Hematopoietic multipotent progenitor cell treated with erythropoietin and hydrocortisone succinate and interleukin-3 and kit ligand, for 6 days (in vitro differentiated cells): Measurements from ENCODE around the gene LRRC52.
A peak's percentile ranks its signal among the peaks of the same experiment; 100 is the strongest.

Experiments
- DNase-seq: peaks from one replicate; pipeline ENCODE4 v3.0.0-alpha.2; 2015

Gene LRRC52, protein sequence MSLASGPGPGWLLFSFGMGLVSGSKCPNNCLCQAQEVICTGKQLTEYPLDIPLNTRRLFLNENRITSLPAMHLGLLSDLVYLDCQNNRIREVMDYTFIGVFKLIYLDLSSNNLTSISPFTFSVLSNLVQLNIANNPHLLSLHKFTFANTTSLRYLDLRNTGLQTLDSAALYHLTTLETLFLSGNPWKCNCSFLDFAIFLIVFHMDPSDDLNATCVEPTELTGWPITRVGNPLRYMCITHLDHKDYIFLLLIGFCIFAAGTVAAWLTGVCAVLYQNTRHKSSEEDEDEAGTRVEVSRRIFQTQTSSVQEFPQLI

DNA sequence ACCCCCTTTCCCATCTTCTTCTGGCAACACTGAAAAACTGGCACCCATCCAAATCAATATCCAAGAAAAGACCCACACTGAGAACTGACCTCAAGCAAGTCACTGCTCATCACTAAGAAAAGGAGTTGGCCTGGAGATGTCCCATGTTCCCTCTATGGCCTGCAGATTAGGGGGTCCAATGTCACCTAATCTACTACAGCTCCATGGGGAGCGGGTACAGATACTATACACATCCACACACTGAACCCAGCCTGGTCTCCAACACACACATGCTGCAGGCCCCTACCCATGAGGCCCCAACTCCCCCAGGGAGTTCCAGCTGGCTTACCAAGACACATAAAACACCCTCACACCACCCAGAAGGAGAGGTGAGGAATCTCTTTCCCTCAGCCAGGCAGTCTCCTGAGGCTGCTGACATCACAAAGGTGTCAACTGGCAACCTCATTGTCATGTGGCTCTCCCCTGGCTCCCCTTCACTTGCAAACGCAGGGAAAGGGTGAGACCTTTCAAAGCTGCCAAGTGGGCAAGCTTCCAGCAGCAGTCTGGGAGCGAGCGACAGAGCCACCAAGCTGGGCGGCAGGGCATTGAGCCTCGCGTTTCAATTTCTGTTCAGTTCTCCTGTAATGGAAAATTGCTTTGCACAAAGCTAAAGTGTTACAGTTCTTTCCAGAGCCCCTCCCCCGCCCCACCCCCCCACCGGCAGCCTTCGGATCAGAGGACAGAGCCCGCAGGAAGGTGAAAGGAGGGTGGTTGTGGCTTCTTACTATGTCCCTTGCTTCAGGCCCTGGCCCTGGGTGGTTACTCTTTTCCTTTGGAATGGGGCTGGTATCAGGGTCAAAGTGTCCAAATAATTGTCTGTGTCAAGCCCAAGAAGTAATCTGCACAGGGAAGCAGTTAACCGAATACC lies at the start of gene LRRC52:
Gene LRRC52, plus strand, starts transcription at position 469 of the 907 bp plus-strand sequence. Its CDS starts 297 bp downstream, at position 766.
- DNase-seq, result peak; percentile 19

DNA sequence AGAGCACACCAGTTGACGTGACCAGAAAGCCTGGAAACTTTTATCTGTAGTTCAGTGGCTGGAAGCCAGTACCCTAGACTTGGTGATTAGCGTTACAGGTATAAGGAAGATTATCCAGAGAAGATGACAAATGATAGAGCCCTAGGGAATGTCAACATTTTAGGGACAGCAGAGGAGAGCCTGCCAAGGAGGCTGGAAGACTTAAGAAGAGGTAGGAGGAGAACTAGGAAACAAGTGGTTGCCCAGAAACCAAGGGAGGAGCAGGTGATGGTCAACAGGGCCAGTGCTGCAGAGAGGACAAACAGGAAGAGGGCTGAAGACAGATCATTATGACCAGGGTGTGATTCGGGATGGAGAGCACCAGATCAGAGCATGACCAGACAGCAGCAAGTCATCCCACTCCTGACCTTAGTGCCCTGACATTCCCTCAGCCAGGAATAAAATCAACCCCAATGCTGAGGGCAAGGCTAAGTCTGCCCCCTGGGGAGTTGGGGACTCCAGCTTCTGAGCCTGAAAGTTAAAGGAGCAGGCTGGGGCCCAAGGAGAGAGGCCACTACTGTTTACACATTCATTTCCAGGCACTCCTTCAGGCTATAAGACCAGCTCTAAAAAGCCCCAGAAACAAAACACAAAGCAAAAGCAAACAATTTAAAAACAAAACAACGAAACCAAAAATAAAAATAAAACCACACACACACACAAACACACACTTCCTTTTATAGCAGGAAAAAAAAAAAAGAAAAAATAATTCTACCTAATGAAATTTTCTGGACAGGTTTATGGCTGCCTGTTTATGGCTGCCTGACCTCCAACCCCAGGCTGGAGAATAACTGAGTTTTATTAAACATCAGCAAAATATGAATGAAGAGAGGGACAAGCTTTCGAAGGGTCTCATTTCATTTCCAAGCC lies 48.6 kb upstream of the LRRC52 start:
- DNase-seq, result no peak

DNA sequence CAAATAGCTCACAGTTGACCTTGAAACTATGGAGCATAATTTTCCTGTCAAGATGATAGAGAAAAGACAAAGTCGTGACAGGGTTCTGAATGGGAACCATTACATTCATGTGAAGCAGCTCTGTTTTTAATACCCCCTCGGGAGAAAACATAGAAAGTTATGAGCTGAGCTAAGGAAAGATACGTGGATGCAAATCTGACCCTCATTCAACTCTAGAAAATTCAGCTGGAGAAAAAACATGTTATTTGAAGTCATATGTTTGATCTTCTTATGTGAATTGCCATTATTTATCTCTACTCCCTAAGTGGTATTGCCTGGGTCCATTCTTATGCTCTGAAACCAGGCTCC lies 48.0 kb upstream of the LRRC52 start:
- DNase-seq, result no peak

DNA sequence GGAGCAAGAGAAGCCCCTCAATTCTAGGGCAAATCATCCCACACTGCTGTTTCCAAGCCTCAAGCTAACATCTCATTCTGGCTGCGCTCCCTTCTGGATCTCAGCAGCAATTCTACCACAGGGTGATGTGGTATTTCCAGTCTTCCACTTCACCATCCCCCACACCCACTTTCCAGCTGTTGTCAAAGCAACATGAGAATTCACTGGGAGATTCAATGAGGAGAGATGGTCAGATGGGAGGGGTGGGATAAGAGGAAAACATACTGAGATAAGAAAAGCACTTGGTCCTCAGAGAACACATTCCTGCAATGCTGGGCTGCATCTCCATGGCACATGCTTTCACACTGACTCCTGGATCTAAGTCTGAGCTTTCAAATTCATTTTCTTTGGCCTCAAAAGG lies 47.3 kb upstream of the LRRC52 start:
- DNase-seq, result no peak

DNA sequence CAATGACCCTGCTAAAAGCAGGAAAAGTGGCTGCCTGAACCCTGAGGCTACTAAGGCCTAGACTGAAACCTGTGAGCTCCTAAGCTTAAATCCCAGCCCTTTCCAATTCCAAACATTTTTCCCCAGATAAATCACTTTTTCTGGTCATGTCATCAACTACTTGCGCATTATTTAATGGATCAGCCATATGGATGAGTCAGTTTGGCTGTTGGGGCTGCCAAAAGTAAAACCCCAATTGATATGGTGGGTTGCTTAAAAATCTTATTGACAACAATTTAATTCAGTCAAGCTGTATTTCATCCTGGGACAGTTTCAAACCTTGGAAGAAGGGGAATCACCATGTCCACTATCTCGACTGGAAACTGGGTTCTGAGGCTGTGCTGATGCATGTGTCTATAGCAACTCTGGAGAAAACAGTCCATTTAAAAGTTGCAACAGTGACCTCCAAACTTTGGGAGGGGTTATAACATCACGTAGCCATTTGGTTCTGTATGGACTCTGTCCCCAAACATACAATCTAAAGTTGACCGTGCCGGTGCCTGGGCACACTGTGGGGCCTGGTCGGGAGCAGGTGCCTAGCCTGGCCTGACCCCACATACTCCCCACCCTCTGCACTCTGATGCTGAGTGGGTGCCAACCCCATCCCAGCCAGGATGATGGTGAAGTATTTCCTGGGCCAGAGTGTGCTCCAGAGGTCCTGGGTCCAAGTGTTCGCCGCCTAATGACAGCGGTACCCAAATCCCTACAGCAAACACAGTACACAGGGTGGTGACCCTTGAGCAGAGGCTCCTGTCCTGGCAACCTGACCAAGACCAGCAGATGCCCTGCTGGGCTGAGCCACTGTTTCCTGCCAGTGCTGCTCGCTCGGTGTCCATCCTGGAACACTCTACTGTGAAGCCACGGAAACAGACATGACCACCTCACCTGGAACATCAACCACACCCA lies 46.5 kb upstream of the LRRC52 start:
- no peak for DNase-seq

DNA sequence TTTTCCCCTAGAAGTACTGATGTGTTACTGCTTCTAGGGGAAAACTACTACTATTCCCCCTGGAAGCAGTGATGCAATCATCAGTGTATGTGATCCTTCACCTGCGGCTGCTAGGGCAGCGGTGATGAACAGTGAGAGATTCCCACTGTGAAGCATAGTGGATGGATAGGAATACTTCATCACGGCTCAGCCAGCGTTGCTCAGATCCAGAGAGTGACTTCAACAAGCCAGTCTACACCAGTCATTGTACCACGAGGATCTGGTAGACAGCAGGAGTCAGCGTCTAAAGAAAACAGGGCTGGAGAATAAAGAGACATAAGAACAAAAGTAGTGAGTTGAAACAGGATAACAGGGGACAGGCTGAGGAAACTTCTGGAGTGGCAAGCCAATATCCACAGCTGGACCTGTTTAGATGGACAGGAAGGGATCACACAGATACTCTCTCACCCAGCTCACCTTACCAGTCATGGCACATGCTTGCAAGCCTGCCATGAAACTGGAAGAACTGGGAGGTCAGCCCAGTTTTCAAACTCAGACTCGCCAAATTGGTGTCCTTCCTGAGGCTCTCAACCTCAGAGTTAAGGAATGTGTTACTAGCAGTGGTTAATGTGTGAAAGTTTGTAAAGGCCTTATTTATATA lies 42.4 kb upstream of the LRRC52 start:
- DNase-seq, result no peak

DNA sequence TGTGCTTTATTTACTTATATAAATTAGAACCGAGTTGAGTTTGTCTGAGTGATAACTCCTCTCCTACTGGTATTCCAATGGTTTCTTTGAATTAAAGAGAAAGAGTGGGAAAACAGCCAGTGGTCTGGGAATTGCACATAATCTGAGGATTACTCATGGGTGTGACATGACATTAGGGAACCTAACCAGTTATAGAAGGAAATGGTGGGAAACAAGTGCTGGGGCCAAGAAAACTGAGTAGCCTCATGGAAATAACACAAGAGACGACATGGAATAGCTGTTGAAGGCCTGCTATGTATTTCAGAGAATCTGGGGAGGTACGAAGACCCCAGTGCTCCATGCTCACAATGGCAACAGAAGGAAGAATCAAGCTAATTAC lies 41.8 kb upstream of the LRRC52 start:
- DNase-seq, result no peak

DNA sequence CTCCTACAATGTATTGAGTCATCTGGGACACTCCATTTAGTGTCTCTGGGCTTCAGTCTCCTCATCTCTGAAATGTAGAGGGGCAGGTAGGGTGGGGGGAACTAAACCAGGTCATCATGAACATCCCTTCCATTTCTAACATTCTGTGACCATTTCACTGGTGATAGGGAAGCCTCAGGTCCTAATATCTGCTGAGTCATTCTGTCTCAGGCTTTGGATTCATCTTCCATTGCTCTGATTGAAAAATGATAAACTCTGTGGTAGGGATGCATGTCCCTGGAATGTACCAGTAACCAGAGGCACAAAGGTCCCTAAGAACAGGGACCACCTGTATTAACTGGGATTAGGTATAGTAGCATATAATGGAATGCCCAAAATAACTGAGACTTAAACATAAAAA lies 36.2 kb upstream of the LRRC52 start:
- no peak for DNase-seq

DNA sequence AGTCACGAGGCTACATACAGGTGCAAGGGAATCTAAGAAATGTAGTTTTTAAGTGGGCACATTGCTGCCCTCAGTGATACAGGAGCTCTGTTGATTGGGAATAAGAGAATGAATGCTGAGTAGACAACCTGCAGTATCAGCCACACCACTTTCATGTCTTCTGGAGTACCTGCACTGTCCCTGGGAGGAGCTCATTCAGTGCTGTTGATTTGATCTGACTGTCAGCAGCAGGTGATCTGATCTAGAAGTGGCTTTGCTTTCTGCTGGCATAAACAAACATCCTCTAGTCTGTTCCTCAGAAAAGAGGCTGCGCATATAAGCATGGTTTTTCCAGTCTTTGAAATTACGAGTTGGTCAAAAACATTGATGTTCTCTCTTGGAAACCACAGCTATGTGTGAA lies 35.5 kb upstream of the LRRC52 start:
- DNase-seq, result no peak

DNA sequence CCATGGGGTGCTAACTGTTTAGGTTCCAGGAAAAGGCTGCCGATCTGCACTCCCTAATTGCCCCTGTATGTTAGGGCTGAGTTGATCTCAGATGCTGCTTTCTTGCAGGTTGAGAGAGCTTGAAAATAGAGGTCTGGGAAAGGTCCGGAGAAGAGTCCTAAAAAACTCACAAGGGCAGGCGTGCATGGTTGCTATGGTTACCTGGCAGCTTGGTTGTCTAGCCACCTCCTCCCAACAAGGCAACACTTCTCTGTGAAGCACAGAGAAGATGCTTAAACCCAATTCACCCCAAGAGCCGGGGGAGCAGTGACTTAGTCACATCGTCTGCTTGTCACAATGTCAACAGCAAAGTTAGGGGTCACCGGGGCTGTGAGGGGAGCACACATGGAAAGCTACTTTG lies 31.0 kb upstream of the LRRC52 start:
- no peak for DNase-seq

DNA sequence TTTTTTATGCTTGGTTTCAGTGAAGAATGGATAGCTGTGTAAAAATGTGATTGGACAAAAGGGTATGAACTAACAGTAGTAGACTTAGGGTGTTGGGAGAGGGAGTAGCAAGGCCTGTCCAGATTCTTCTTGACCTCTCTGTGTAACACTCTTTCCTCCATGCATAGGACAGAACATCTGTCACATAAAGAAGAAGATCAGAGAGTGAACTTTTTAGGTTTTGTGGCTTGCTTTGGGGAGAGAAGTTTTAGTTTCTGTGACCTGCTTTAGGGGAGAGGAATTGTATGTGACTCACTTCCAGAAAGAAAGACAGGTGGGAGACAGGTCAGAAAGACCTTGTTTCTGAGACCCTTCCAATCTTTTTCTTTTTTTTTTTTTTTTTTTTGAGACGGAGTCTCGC lies 27.3 kb upstream of the LRRC52 start:
- DNase-seq, result no peak

DNA sequence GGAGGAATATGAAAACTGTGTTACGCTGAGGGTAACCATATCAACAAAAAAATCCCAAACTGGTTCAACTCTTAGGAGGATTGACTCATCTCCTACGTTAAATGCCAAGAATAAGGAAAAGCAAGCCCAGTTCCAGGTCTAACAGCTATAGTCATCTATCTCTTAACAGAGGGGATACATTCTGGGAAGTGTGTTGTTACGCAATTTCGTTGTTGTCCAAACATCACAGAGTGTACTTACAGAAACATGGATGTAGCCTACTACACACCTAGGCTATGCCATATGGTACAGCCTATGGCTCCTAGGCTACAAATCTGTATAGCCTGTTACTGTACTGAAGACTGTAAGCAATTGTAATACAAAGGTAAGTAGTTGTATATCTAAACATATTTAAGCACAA lies 23.2 kb upstream of the LRRC52 start:
- no peak for DNase-seq

DNA sequence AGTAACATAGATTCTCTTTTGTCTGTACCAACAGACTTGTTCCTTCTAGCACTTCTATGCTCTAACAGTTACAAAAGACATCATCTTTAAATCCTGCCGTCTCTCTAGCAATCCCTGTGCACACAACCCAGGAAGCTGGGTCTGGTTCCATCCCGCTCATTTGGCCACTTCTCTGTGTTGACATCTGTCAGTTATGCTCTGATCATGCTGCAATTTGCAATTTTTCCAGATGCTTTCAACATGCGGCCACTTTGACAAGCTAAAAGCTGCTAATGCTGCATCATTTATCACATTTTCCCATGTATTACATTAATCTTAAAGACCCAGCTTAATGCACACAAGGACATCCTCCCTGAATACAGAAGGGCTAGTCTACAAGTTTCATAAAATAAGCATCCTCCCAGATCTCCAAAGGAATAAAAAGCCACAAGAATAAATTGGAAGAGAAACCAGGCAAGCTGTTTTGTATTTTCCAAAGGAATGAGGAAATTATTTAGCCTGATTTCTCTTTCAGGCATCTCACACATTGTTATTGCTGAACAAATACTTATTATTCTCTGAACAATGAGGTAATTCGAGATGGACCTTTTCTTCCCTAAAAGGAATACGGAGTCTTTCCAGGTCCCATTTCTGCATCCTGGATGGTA lies 19.0 kb upstream of the LRRC52 start:
- no peak for DNase-seq

DNA sequence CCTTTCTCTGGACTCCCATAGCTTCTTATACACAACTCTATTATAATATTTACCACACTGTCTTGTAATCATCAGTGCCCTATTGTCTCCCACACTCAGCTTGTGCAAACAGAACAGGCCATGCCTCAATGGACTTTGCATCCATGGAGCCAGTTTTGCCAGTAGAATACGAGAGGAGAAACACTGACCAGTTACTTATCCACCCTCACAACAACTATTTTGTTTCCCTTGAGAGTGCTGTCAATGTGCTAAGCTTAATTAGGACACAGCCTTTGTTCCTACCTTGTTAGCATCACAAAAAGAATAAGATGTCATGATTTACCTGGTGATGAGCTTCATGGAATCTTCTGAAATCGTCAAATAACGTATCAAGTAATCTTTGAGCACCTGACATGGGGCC lies 18.1 kb upstream of the LRRC52 start:
- no peak for DNase-seq

DNA sequence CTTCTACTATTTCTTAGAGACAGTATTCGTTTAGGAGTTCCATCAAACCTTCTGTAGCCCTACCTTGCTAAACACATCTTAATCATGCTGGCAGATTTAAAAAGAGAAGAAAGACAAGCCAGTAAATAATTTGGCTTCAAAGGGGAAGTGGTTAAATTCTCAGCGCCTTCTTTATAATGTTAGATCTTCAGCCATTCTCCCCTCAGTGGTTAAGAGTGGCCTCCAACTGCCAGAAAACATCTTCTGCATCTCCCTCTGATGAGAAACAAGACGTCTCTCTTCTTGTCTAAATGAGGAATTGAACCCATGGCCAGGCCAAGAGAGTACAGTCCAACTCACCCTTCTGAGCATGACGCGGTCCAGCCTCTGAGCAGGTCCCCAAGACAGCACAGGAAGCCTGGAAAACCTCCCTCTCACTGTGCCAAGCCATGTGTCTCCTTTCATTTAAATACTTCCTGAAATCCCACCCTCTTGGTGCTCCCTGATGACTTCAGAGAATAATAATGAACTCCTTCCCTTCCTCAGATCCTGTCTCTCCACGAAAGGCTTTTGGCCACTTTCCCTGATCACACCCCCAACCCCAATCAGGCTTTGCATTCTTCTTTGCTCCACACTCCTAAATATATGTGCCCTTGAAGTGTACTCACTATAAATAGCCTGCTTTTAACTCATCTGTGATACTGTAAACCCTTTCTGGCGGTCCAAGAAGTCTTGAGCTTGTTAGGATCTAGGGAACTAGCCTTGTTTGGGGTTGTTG lies 16.4 kb upstream of the LRRC52 start:
- DNase-seq, result peak; percentile 4

DNA sequence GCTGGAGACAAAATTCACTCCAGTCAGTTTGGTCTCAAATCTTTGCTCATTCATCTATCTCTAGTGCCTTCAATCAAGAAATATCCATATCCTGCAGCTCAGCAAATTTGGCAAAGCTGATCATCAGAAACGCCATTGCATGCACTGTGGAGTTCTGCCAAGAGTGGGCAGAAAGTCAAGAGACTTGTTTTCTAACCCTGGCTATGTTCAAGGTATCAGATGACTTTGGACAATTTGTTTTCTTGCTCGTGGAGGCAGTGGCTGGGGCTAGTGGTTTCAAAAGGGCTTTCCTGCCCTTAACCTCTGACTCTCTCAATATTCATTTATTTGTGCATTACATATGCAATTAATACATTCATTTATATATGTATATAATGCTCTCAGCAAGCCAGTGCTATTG lies 12.8 kb upstream of the LRRC52 start:
- DNase-seq, result no peak

DNA sequence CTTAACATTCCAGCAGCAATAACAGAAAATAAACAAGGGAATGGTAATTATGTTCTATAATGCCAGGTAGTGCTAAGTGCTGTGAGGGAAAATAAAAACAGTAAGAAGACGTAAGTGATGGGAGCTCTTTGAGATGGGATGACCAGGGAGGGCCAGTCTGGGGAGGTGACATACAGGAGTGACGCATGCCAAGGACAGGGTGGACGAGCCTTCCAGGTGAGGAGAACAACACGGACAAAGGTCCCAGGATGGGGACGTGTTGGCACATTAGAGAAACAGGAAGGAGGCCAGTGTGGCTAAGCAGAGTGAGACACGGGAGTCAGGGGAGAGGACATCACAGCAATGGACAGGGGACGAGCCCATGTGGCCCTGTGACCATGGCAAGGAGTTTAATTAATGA lies 11.7 kb upstream of the LRRC52 start:
- no peak for DNase-seq

DNA sequence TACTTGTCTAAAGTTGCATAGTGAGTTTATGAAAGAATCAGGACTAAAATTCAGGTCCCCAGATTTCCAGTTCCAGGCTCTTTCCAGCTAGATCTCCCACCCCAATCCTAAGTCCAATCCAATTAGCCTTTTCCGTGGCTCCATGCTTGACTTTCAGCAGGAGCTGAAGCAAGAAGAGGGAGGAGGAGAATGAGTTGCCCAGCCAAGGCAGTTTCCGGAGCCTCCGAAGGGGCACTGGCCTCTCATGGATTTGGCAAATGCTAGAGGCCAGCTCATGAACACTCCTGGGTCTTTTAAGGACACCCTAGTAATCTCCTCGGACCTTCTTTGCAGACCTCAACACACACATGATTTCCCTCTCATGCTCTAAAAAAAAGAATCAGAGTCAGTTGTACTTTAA lies 10.5 kb upstream of the LRRC52 start:
- no peak for DNase-seq

DNA sequence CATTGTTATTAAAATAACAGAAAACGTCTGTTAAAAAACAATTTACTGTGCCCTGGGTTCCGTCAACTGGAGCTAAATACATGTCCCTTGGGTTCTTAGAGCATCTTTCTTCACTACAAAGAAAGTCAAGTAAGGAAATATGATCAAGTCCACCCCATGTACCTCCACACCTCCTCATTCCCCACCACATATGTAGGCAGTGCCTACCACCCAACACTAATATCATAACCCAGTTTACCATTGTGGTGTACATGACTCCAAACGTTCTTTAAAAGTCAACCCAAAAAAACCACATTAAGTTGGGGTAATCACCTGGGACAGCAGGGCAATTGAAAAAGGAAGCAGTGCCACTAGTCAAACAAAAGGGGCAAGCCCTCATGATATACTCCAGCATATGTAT lies 7.8 kb upstream of the LRRC52 start:
- no peak for DNase-seq

DNA sequence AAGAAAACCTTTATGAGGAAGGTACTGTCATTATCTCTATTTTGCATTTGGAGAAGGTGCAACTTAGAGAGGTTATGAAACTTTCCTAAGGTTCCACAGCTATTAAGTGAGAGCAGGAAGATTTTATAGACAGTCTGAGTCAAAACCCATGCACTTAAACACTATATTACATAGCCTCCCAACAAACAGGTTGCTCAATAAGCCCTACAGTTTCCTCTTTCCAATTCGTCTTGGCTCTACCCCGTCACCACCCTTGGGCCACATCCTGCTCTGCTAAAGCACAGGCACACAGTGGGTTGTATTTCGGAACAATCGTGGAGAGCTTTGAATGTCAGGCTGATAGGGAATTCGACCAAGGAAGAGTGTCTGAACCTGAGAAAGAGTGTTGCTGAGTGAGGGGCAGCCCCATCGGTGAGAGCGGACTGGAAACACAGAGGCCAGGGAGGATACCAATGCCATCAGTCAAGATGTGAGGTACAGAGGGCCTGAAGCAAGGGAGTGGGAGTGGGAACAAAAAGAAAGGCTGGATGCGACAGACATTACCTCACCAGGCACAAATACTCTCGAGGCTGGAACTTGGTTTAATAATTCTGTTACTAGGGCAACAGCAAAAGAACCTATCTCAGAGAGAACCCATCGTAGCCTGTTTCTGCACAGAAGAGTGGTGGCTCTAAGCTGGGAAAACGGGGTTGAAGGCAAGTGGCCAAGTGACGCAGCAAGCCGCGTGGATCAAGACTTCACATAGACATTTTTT lies 6.3 kb upstream of the LRRC52 start:
- peak; percentile 8 for DNase-seq
